HL-60 (cell line): ENCODE data around the gene RHBDD3.

ENCODE experiments used
- CTCF ChIP-seq: IDR thresholded peaks from one replicate; pipeline ENCODE4 v1.5.1; 2011; ENCODE audit warnings: low read length, control low read depth, inconsistent platforms; ENCODE audit not compliant: insufficient read depth
- TF ChIP-seq, protein P1 (sequence below): IDR thresholded peaks from 2 replicates; pipeline ENCODE4 v1.6.1; 2012; ENCODE audit warnings: low read depth; ENCODE audit not compliant: insufficient replicate concordance

DNA sequence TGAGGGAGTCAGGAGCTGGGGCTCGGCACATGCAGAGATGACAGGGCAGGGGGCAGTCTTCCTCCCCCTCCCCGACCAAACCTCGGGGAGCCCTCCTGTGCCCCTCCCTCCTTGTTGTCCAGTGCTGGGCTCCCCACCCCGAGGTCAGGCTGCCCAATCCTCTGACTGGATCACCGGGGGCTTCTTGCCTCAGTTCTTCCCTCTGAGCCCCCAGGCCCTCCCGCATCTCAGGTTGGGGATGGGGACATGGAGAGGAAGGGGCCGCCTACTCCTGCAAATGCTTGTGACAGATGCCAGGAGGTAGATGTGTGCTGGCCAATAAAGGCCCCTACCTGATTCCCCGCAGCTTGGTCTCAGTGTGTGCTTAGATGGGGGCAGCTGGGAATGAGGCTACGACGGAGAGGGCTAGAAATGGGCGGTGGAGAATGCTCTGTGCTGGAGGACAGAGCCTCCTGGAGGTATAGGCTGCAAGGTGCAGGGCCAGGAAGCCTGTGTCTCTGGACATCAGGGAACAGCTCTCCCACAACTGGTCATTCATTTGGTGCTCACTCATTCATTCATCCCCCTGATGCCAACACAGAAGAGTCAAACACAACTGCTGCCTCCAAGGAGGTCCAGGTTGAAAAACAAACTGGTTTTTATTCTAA lies 8.4 kb downstream of the RHBDD3 start:
- no peak for TF ChIP-seq CTCF
- TF ChIP-seq, protein P1, sequence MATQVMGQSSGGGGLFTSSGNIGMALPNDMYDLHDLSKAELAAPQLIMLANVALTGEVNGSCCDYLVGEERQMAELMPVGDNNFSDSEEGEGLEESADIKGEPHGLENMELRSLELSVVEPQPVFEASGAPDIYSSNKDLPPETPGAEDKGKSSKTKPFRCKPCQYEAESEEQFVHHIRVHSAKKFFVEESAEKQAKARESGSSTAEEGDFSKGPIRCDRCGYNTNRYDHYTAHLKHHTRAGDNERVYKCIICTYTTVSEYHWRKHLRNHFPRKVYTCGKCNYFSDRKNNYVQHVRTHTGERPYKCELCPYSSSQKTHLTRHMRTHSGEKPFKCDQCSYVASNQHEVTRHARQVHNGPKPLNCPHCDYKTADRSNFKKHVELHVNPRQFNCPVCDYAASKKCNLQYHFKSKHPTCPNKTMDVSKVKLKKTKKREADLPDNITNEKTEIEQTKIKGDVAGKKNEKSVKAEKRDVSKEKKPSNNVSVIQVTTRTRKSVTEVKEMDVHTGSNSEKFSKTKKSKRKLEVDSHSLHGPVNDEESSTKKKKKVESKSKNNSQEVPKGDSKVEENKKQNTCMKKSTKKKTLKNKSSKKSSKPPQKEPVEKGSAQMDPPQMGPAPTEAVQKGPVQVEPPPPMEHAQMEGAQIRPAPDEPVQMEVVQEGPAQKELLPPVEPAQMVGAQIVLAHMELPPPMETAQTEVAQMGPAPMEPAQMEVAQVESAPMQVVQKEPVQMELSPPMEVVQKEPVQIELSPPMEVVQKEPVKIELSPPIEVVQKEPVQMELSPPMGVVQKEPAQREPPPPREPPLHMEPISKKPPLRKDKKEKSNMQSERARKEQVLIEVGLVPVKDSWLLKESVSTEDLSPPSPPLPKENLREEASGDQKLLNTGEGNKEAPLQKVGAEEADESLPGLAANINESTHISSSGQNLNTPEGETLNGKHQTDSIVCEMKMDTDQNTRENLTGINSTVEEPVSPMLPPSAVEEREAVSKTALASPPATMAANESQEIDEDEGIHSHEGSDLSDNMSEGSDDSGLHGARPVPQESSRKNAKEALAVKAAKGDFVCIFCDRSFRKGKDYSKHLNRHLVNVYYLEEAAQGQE: no peak
